ENCODE results near the gene FBXL20. TPM values are rescaled to one million over a fixed set of nuclear protein-coding genes. Genes with fewer than 3 reads are reported as not detected.

Gene FBXL20
- total RNA-seq, 2 donors from 2014 or later = 15.6 to 18.1 TPM

- H3K9ac ChIP-seq (ENCODE audit: extremely low read depth, low read length, poor library complexity, severe bottlenecking) = no peak overlapping the region
- H3K27ac ChIP-seq (ENCODE audit: low read depth, low read length) = no peak overlapping the region
- H3K9me3 ChIP-seq (ENCODE audit: control insufficient read depth, low read length) = no peaks in the 10 kb centered on the region
- H3K4me3 ChIP-seq (ENCODE audit: low read length) = no peak overlapping the region
- Mint-ChIP-seq H3K9me3 (no peaks in the 10 kb centered on the region), H3K4me1 (no peaks in the 10 kb centered on the region), H3K27me3 (ENCODE audit: insufficient read depth) (no peaks in the 10 kb centered on the region), H3K36me3 (ENCODE audit: low read depth) (peaks cover 3% of the 10 kb centered on the region), H3K27ac (no peak overlapping the region), H3K4me3 (no peak overlapping the region)
- DNase-seq = no peak
- 94% methylated on average over 3 to 5 of the region's 5 CpGs for WGBS, 2 experiments (ENCODE audit: insufficient coverage in 1 of 2, insufficient read length in 1 of 2)
- no peaks in the 10 kb centered on the region for H3K27me3 ChIP-seq (ENCODE audit: control insufficient read depth, insufficient read depth, low read length, poor library complexity, severe bottlenecking)
- no peaks in the 10 kb centered on the region for H3K36me3 ChIP-seq (ENCODE audit: control insufficient read depth, insufficient read depth, low read length)
- H3K4me1 ChIP-seq (ENCODE audit: control insufficient read depth, insufficient read depth, low read length) = no peaks in the 10 kb centered on the region
- TF ChIP-seq, protein P1, sequence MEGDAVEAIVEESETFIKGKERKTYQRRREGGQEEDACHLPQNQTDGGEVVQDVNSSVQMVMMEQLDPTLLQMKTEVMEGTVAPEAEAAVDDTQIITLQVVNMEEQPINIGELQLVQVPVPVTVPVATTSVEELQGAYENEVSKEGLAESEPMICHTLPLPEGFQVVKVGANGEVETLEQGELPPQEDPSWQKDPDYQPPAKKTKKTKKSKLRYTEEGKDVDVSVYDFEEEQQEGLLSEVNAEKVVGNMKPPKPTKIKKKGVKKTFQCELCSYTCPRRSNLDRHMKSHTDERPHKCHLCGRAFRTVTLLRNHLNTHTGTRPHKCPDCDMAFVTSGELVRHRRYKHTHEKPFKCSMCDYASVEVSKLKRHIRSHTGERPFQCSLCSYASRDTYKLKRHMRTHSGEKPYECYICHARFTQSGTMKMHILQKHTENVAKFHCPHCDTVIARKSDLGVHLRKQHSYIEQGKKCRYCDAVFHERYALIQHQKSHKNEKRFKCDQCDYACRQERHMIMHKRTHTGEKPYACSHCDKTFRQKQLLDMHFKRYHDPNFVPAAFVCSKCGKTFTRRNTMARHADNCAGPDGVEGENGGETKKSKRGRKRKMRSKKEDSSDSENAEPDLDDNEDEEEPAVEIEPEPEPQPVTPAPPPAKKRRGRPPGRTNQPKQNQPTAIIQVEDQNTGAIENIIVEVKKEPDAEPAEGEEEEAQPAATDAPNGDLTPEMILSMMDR (conservative IDR thresholded peaks at IDR 0.05) = no peak
Observed at GRCh38 chr17:39365872-39366271, 35.6 kb downstream of the FBXL20 start.

- no peaks in the 10 kb centered on the region for H3K36me3 ChIP-seq (ENCODE audit: control insufficient read depth, insufficient read depth, low read length)
- WGBS, 2 experiments (ENCODE audit: insufficient coverage in 1 of 2, insufficient read length in 1 of 2) = 95% methylated on average over 4 of the region's 4 CpGs
- Mint-ChIP-seq H3K27me3 (ENCODE audit: insufficient read depth) (no peaks in the 10 kb centered on the region), H3K27ac (no peak overlapping the region), H3K4me3 (no peak overlapping the region), H3K4me1 (no peaks in the 10 kb centered on the region), H3K36me3 (ENCODE audit: low read depth) (peaks cover 3% of the 10 kb centered on the region), H3K9me3 (no peaks in the 10 kb centered on the region)
- TF ChIP-seq, protein P1 (conservative IDR thresholded peaks at IDR 0.05) = no peak
- no peaks in the 10 kb centered on the region for H3K4me1 ChIP-seq (ENCODE audit: control insufficient read depth, insufficient read depth, low read length)
- DNase-seq = no peak
- no peaks in the 10 kb centered on the region for H3K9me3 ChIP-seq (ENCODE audit: control insufficient read depth, low read length)
- H3K9ac ChIP-seq (ENCODE audit: extremely low read depth, low read length, poor library complexity, severe bottlenecking) = no peak overlapping the region
- H3K27me3 ChIP-seq (ENCODE audit: control insufficient read depth, insufficient read depth, low read length, poor library complexity, severe bottlenecking) = no peaks in the 10 kb centered on the region
- H3K27ac ChIP-seq (ENCODE audit: low read depth, low read length) = no peak overlapping the region
- H3K4me3 ChIP-seq (ENCODE audit: low read length) = no peak overlapping the region
Observed at GRCh38 chr17:39365242-39365641, 36.2 kb downstream of the FBXL20 start.

- TF ChIP-seq, protein P1 (conservative IDR thresholded peaks at IDR 0.05) = no peak
- no peak overlapping the region for H3K27ac Mint-ChIP-seq
- no peaks in the 10 kb centered on the region for H3K4me1 ChIP-seq (ENCODE audit: control insufficient read depth, insufficient read depth, low read length)
- no peak for DNase-seq
- no peaks in the 10 kb centered on the region for H3K27me3 ChIP-seq (ENCODE audit: control insufficient read depth, insufficient read depth, low read length, poor library complexity, severe bottlenecking)
- WGBS, 2 experiments (ENCODE audit: insufficient coverage in 1 of 2, insufficient read length in 1 of 2) = 76 to 84% methylated on average over 3 to 7 of the region's 8 CpGs
- H3K36me3 ChIP-seq (ENCODE audit: control insufficient read depth, insufficient read depth, low read length) = no peaks in the 10 kb centered on the region
- H3K9me3 ChIP-seq (ENCODE audit: control insufficient read depth, low read length) = no peaks in the 10 kb centered on the region
- no peak overlapping the region for H3K9ac ChIP-seq (ENCODE audit: extremely low read depth, low read length, poor library complexity, severe bottlenecking)
- H3K4me3 ChIP-seq (ENCODE audit: low read length) = no peak overlapping the region
- no peaks in the 10 kb centered on the region for H3K27me3 Mint-ChIP-seq (ENCODE audit: insufficient read depth)
- no peaks in the 10 kb centered on the region for H3K4me1 Mint-ChIP-seq
- no peak overlapping the region for H3K4me3 Mint-ChIP-seq
- no peak overlapping the region for H3K27ac ChIP-seq (ENCODE audit: low read depth, low read length)
- H3K36me3 Mint-ChIP-seq (ENCODE audit: low read depth) = no peaks in the 10 kb centered on the region
- no peaks in the 10 kb centered on the region for H3K9me3 Mint-ChIP-seq
Observed at GRCh38 chr17:39364236-39365025, 37.0 kb downstream of the FBXL20 start.

Measured in endodermal cell (in vitro differentiated cells).